HEK293T (cell line): ENCODE data around the gene SLX4IP.

Experiments used
- CTCF ChIA-PET: fragments of 350-600 bp; formaldehyde crosslinking; extraction: SDS; loops from one replicate; lab custom pipeline; 2021; ENCODE audit warnings: antibody characterized with exemption, inconsistent platforms; lab: Yijun Ruan, JAX
- POLR2A ChIA-PET: fragments of 350-600 bp; formaldehyde crosslinking; extraction: SDS; loops from one replicate; lab custom pipeline; 2020; ENCODE audit warnings: antibody characterized with exemption, inconsistent platforms; lab: Yijun Ruan, JAX
- DNase-seq: peaks from one replicate; pipeline ENCODE4 v3.0.0; 2012; ENCODE audit warnings: mixed read lengths; ENCODE audit errors: extremely low spot score
- ARNT ChIP-seq: fragments of 450-650 bp; IDR thresholded peaks from 2 replicates; pipeline ENCODE4 v1.6.1; 2017; ENCODE audit warnings: mild to moderate bottlenecking
- BHLHE40 ChIP-seq: fragments of 450-650 bp; IDR thresholded peaks from 2 replicates; pipeline ENCODE4 v1.6.1; 2016; ENCODE audit warnings: mild to moderate bottlenecking, moderate library complexity, borderline replicate concordance
- CTBP1 ChIP-seq: fragments of 450-650 bp; IDR thresholded peaks from 2 replicates; pipeline ENCODE4 v1.6.1; 2016; ENCODE audit warnings: borderline replicate concordance
- ELF4 ChIP-seq: fragments of 450-650 bp; IDR thresholded peaks from 2 replicates; pipeline ENCODE4 v1.6.1; 2017; ENCODE audit warnings: antibody characterized with exemption
- FOXA1 ChIP-seq: fragments of 450-650 bp; IDR thresholded peaks from 2 replicates; pipeline ENCODE4 v1.6.1; 2016; ENCODE audit warnings: mild to moderate bottlenecking
- FOXK2 ChIP-seq: fragments of 450-650 bp; IDR thresholded peaks from 2 replicates; pipeline ENCODE4 v1.6.1; 2016; ENCODE audit warnings: mild to moderate bottlenecking
- FOXM1 ChIP-seq: fragments of 450-650 bp; IDR thresholded peaks from 2 replicates; pipeline ENCODE4 v1.6.1; 2017; ENCODE audit warnings: mild to moderate bottlenecking, borderline replicate concordance
- HDGF ChIP-seq: fragments of 450-650 bp; IDR thresholded peaks from 2 replicates; pipeline ENCODE4 v1.6.1; 2017; ENCODE audit warnings: antibody characterized with exemption, borderline replicate concordance
- L3MBTL2 ChIP-seq: fragments of 450-650 bp; conservative IDR thresholded peaks from 2 replicates; pipeline ENCODE4 v1.6.1; 2016; ENCODE audit warnings: mild to moderate bottlenecking
- LEF1 ChIP-seq: fragments of 450-650 bp; IDR thresholded peaks from 2 replicates; pipeline ENCODE4 v1.6.1; 2017; ENCODE audit warnings: mild to moderate bottlenecking, borderline replicate concordance
- NFRKB ChIP-seq: fragments of 450-650 bp; IDR thresholded peaks from 2 replicates; pipeline ENCODE4 v1.6.1; 2016; ENCODE audit warnings: mild to moderate bottlenecking, moderate library complexity
- SP1 ChIP-seq: fragments of 450-650 bp; IDR thresholded peaks from 2 replicates; pipeline ENCODE4 v1.6.1; 2017
- SUZ12 ChIP-seq: fragments of 450-650 bp; IDR thresholded peaks from 2 replicates; pipeline ENCODE4 v1.6.1; 2016; ENCODE audit warnings: mild to moderate bottlenecking
- TARDBP ChIP-seq: fragments of 450-650 bp; IDR thresholded peaks from 2 replicates; pipeline ENCODE4 v1.6.1; 2016
- ZNF384 ChIP-seq: fragments of 450-650 bp; IDR thresholded peaks from 2 replicates; pipeline ENCODE4 v1.6.1; 2016
- TF ChIP-seq, protein P1 (sequence below): fragments of 450-650 bp; IDR thresholded peaks from 2 replicates; pipeline ENCODE4 v1.6.1; 2016

The SLX4IP gene

DNA sequence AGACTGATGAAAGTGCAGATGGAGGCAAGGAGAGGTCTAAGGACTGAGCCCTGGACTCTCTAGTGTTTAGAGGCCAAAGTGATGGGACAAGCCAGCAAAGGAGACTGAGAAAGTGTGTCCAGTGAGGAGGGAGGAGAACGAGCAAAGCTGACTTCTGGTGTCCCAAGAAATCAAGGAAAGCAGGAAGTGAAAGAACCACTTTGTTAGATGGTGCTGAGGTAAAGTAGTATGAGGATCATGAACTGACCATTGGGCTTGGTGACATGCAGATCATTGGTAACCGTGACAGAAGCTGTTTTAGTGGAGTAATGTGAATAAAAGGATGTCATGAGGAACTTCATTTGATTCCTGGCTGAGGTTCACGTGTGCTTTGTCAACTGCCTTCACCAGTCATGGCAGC lies 108.4 kb downstream of the SLX4IP start:
- TF ChIP-seq LEF1: no peak
- no peak for TF ChIP-seq ELF4
- no peak for TF ChIP-seq HDGF
- no peak for TF ChIP-seq FOXK2
- TF ChIP-seq SP1: no peak
- TF ChIP-seq ZNF384: no peak
- TF ChIP-seq TARDBP: no peak
- no peak for TF ChIP-seq FOXA1
- TF ChIP-seq, protein P1, sequence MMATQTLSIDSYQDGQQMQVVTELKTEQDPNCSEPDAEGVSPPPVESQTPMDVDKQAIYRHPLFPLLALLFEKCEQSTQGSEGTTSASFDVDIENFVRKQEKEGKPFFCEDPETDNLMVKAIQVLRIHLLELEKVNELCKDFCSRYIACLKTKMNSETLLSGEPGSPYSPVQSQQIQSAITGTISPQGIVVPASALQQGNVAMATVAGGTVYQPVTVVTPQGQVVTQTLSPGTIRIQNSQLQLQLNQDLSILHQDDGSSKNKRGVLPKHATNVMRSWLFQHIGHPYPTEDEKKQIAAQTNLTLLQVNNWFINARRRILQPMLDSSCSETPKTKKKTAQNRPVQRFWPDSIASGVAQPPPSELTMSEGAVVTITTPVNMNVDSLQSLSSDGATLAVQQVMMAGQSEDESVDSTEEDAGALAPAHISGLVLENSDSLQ: no peak
- no peak for TF ChIP-seq FOXM1
- no peak for TF ChIP-seq CTBP1
- no peak for TF ChIP-seq BHLHE40
- TF ChIP-seq NFRKB: no peak
- TF ChIP-seq L3MBTL2: no peak
- TF ChIP-seq SUZ12: no peak
- CTCF ChIA-PET: interaction anchor here (0.6 kb wide), 1 partner anchor 55 kb away, joined by 3 read pairs; no protein-coding TSS in a partner anchor
- POLR2A ChIA-PET: no interaction called here
- DNase-seq: no peak

DNA sequence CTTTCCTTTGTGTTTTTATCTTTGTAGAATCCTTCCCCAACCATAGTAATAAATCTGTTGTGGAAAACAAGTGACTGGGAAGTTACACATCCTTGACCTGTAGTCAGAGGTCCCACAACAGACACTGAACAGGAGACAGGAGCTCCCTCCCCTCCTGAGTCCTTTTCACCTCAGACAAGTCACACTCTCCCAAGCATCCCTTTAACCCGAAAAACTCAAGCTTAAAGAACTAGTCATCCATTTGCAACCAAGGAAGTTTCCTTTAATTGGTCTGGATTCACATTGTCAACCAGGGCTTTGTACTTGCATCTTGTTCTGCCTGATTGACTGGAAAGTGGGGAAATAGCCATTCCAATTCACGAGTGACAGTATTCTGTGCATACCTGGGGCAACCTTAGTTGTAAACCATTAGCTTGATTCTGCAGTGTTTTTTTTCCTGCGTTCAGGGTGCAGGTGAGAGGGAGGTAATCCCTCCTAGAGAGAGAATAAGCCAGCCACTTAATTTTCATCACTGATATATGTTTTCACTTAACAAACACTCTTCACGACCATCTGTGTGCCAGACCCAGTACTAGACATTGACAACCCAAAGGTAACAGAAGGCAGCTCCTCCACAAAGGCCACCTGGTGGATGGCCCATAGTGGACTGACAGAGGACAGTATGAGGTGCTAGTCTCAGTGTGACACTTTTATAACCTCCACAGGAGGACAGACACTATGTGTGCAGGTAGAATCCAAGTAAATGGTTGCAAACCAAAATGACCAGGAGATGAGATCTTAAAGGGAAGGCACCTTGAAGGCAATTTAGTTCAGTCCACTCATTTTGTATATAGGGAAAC lies 112.4 kb downstream of the SLX4IP start:
- POLR2A ChIA-PET: no interaction called here
- DNase-seq: no peak
- no peak for TF ChIP-seq BHLHE40
- TF ChIP-seq HDGF: no peak
- TF ChIP-seq LEF1: no peak
- TF ChIP-seq ELF4: no peak
- TF ChIP-seq, protein P1: no peak
- TF ChIP-seq SP1: no peak
- no peak for TF ChIP-seq SUZ12
- no peak for TF ChIP-seq ARNT
- TF ChIP-seq TARDBP: no peak
- TF ChIP-seq FOXA1: no peak
- no peak for TF ChIP-seq CTBP1
- TF ChIP-seq ZNF384: no peak
- CTCF ChIA-PET: no interaction called here

DNA sequence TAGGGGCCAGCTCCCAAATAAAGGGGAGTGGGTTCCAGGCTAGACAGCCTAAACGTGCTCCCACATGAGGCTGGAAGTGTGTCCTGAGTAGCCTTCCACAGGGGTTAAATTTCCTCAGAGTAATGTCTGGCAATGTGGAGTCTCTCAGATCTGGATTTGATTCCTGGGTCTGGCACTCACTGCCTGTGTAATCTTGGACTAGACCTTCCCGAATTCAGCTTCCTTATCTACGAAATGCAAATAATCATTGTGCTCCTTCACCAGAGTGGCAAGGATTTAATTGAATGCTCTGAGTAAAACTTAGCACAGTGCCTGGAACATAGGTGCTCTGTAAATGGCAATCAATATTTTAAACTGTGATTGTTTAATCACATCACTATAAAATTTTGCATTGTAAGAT lies 114.4 kb downstream of the SLX4IP start:
- CTCF ChIA-PET: no interaction called here
- DNase-seq: no peak
- TF ChIP-seq SUZ12 (no peak), ELF4 (no peak), HDGF (no peak), ARNT (no peak), BHLHE40 (no peak), NFRKB (no peak), L3MBTL2 (no peak), SP1 (no peak), CTBP1 (no peak), FOXK2 (no peak), TARDBP (no peak), FOXA1 (no peak), ZNF384 (no peak), FOXM1 (no peak), LEF1 (no peak)
- TF ChIP-seq, protein P1: no peak
- POLR2A ChIA-PET: no interaction called here

DNA sequence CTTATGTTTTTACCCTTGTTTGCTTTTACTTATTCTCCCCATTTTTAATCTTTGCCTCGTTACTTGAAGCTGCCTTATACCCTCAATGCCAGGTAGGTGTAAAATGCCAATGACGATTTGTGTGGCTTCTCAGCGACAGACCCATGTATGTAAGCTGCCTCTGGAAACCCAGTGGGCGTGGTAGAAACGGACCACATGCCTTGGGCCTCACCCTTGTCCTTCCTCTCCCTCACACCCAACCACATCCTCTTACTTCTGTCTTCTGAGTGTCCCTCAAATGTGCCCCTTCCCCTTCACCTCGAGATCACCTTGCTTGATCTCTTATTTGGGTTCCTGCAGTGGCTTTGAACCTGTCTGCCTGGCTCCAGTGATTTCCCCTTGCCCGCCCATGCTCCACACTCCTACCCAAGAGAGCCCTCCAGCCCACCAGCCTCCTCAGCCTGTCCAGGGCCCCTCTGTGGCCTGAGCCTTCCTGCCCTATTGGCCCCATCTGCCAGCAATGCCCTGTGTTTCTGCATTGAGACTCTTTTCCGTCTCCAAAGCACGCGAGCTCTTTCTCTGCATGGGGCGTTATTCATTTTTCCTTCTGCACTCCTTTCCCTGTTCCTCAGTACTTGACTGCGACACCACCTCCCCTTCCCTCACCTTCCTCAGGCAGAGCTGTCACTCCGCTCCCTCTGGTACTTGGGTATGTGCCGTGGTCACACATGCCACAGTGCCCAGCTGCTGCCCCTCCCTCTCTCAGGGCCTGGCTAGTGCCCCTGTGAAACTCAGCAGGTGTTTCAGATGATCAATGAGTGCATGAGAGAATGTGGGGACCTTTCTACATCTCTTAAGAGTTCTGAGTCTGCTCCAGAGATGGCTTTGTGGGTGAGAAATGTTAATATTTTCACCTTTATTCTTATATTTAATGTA lies 115.4 kb downstream of the SLX4IP start:
- POLR2A ChIA-PET: no interaction called here
- TF ChIP-seq FOXK2 (no peak), SUZ12 (no peak), FOXM1 (no peak), CTBP1 (no peak), ELF4 (no peak), BHLHE40 (no peak), HDGF (no peak), SP1 (no peak), L3MBTL2 (no peak), LEF1 (no peak), FOXA1 (no peak), TARDBP (no peak), ARNT (no peak), ZNF384 (no peak), NFRKB (no peak)
- TF ChIP-seq, protein P1: no peak
- CTCF ChIA-PET: no interaction called here
- no peak for DNase-seq
